ENCODE measurements around the gene TNFRSF19.

Gene TNFRSF19

DNA sequence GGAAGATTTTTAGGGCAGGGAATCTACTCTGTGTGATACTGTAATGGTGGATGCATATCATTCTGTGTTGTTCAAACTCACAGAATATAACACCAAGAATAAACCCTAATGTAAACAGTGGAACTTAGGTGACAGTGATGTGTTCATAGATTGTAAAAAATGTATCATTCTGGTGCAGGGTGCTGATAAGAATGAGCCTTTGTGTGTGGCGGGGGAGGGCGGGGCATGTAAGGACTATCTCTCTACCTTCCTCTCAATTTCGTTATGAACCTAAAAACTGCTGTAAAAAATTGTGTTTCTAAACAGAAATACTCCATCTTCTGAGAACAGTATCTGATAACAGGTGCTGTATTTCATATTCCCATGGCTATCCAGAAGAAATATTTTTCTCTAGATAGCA, 35.6 kb downstream of the TNFRSF19 start:
- no peak for DNase-seq (ENCODE audit: low read depth)

DNA sequence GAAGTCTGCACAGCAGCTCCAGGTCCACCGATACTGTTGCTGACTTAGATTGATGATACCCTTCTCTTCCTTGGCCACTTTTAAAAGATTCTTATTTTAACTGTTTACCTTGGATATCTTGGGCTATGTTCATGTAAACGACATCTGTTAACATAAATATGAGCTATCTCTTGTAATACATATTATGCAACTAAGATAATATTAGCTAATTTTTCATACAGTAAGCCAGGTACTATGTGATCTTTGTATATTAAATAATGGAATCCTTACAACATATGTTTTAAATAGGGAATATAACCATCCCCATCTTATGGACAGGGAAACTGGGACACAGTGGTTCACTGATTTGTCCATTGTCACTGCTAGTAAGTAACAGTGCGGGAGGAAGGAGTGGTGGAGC, 37.9 kb downstream of the TNFRSF19 start:
- no peak for DNase-seq (ENCODE audit: low read depth)

DNA sequence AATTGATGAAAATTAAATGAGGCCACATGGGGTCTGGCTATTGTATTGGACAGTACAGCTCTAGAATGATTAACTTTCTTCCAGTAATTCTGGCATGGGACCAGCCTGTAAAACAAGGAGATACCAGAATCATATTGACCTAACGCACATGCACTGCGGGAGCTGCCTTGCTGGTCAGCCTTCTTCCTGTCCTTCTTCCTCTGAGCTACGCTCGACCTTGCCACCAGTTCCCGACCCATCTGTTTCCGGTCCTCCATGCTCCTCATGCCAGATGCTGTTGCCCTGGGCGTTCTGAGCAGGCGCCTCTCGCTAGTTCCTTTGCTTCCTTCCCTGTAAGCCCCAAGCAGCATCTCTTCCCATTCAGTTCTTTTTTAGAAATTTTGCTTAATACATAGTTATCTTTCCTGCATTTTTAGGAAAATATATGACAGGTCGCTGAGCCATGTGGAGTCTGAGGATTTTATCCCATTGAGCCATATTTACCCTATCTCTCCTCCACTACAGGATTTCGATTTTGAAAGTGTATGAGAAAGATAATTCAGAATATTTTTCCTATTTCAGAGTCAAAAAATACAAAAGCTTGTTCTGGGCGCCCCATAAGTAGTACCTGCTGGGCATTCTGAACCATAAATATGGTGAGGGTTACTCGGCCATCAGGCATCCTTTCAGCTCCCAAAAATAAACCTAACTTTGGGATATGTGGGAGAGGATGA, 38.6 kb downstream of the TNFRSF19 start:
- DNase-seq (ENCODE audit: low read depth), result no peak

DNA sequence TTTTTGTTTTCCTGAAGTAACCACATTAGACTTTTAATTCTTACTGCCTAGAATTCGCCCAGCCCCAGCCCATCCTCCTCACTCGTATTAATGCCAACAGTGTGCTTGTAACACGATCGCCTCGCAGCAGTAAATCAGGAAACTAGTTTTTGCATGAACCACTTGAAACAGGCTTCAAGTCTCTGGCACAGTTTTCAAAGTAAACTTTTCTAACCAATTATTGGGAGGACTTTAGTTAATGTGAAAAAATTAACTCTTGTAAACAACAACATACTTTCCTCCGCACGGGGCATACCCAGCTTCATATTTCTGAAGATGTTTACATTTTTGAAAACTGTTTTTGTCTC, 39.2 kb downstream of the TNFRSF19 start:
- DNase-seq (ENCODE audit: low read depth), result no peak

DNA sequence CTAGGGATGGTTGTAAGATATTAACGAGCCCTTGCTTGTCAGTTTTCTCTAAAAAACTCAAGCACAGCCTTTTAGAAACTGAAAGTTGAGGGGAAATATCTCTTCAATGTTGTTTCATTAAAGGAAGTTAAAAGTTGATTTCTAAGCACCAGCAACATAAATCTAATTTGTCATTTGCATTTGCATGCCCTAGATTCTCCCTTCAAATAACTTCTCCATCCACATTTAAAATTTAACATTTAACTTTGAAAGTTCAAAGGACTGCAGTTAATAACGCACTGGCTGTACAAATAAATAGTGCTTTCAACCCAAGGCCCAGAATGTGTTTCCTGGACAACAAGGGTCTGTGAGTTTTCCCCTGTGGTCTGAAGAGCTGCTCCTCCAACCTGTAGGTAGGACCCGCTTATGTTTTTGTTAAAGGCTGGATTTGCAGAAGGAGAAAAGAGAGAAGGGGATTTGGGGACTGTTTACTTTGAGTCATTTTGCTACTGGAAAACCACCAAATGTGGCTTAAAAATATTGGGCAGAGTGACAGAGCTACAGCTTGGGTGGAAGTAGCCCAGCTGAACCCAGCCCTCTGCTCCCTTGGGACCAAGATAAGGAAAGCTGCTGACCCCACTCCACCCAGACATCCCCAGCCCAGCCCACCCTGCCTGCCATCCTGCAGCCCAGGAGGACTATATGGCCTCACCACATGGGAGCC, 39.8 kb downstream of the TNFRSF19 start:
- no peak for DNase-seq (ENCODE audit: low read depth)

DNA sequence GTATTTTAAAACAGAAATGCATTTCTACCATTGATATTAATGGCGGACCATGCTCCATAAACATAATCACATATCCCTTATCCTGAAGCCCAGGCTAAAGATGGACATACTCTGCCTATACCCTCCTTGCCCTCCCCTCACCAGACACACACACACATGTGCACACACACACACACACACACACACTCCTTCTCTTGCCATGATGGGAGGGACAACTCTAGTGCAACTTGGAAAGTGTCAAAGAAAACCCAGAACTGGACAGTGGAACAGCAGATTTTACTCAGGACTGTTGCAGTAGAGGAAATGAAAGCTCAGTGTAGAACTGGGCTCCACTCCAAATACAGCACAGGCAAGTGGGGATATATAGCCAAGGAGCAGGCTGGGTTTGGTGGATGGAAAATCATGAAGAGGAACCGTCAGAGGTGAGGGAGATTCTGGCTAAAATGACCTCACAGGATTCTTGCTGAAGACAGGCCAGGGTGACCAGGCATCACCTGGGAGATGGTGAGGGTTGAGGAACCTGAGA, 40.8 kb downstream of the TNFRSF19 start:
- DNase-seq (ENCODE audit: low read depth), result no peak

DNA sequence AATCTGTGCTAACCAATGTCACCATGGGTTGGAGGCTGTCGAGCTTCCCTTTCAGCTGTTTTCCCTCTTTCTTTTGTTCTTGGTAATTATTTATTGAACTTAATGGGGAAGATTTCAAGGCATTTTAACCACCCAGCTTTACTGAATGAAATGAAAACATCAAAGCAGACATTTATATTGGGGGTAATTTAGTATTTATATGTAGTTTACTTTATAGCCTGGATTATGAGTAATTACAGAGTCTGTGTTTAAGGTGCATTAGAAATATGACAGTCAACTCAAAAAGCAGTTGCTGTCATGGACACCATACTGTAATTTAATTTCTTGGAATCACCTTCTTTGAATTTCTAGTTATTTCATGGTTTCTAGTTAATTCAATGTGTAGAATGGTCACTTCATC, 42.0 kb downstream of the TNFRSF19 start:
- DNase-seq (ENCODE audit: low read depth), result no peak

DNA sequence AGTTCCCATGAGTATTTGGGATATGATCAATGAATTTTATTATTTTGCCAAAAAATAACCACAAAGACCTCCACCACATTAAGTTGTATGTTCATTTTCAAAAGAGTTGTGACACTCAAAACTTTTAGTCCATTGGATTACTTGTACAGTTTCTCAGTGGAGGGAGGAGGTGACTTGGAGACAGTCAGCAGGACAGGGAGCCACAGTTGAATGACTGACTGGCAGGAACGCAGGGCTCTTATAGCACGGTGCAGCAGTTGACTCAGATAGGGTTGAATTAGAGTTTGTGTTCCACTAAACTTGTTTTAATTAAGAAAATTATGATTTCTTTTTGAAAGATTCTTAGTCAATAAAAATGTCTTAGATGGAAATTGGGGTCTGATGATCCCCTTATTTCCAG, 42.5 kb downstream of the TNFRSF19 start:
- no peak for DNase-seq (ENCODE audit: low read depth)

DNA sequence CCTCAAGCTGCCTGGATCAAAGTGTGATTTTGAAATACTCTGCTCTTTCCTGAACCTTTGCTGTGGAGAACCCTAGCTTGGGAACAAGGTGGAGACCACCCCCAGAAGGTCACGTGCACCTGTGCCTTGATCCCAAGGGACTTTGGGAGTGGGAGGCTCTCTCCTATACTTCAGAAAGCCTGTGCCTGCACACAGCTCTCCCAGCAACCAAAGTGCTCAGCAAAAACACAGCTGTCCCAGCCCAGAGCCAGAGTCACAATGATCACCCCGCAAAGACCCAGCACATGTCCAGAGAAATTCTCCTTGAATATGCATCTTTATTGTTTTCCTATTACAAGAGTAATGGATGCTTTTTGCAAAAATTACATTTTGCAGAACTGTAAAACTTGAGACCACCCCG, 43.4 kb downstream of the TNFRSF19 start:
- no peak for DNase-seq (ENCODE audit: low read depth)

DNA sequence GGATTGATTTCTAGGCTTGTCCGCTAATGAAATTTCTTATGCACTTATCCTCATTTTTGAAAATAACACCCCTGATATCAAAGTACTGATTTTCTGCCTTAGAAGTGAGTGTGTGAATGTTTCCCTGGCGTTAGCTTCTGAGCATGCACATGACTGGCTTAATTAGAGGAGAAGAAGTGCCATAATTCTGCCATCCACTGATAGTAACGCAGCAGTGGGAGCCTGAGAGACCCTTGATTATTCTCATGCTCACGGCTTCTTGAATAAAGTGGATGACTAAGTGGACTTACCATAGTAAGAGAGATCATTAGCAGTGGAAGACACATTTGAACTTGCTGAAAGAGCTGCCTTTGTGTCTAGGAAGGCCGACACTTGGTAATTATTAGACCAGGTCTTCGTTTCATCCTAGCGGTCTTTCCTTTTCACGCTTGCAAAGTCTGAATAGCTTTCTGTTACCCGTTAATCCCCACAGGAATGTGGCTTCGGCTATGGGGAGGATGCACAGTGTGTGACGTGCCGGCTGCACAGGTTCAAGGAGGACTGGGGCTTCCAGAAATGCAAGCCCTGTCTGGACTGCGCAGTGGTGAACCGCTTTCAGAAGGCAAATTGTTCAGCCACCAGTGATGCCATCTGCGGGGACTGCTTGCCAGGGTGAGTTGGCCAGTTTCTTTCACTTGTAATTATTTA, 45.3 kb downstream of the TNFRSF19 start:
- DNase-seq (ENCODE audit: low read depth), result no peak

DNA sequence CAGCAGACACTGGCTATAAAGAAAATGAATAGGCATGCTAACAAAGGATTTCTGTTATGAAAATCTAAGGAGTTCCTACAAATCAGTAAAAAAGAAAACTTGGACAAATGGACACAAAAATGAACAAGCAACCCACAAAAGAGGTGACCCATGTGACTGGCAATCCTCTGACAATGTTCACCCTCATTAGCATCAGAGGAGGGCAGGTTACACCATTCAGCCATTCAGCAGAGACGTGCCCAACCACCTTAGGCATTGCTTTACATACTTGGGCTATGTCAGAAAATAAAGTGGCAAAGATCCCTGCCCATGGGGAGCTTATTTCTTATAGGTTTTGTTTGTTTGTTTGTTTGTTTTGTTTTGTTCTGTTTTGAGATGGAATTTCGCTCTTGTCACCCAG, 46.0 kb downstream of the TNFRSF19 start:
- no peak for DNase-seq (ENCODE audit: low read depth)

DNA sequence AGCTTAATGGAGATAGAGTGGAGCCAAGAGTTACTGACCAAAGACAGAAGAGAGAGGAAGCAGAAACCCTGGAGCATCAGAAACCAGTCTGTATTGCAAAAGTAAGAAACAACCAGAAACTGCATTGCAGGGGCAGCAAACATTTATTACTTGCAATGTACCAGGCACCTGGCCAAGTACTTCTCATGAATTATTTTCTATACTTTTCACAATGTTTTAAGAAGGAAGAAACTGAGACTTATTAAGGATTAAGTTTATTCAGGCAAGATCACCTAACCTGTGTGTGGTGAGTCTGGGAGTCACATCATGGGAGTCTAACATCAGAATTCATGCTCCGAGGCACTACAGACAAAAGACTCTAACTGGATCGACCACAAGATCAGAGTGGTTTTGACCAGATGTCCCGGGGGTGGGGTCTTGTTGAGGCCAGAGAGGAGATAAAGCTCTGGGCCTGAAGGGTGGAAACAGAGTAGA, 47.4 kb downstream of the TNFRSF19 start:
- DNase-seq (ENCODE audit: low read depth), result no peak

DNA sequence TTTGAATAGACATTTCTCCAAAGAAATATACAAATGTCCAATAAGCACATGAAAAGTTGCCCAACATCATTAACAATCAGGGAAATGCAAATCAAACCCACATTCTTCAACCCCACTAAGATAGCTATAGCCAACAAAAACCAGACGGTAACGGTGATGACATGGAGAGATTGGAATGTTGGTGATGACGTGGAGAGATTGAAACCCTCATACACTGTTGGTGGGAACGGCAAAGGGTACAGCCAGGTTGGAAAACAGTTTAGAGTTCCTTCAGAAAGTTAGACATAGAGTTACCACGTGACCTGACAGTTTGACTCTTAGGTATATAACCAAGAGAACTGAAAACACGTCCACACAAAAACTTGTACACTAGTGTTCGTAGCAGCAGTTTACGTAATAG, 48.1 kb downstream of the TNFRSF19 start:
- peak; percentile 68 for DNase-seq (ENCODE audit: low read depth)

DNA sequence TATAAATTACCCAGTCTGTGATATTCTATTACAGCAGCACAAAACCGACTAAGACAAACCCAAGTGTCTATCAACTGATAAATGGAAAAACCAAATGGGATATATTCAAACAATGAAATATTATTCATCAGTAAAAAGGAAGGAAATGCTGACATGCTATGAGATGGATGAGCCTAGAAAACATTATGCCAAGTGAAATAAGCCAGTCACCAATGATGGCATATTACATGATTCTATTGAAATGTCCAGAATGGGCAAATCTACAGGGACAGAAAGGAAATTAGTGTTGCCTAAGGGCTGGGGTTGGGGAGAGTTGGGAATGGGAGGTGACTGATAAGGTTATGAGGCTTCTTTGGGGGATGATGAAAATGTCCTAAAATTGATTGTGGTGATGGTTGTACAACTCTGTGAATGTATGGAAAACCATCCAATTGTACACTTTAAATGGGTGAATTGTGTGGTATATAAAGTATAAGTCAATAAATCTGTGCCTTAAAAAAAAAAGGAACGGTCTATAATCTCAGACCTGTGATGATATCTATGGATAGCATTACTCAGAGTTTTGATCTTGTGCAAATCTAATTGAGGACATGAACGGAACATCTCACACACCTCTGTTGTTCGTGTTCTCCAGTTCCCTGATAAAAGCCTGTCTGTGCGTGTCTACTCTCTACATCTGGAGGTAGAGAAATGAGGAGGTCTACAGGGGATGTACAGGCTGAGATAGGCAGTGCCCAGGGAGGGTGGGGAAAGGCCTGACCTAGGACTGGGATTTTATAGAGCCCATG, 49.0 kb downstream of the TNFRSF19 start:
- DNase-seq (ENCODE audit: low read depth), result no peak

DNA sequence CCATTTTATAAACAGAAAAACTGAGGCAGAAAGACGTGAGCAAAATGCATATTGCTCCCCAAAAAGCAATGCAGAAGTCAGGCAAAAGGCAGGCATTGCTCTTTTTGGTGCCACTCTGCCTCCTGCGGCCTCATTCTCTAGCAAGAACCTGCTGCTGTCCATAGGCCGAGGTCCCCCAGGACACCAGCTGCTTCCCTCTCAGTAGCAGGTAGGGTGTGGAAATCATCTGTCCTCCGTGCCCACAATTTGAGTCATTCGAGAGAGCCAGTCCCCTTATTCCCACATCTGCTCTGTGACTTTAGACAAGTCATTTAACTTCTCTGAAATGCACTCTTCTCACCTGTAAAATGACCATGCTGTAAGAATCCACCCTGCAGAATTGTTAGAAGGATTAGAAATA, 50.0 kb downstream of the TNFRSF19 start:
- DNase-seq (ENCODE audit: low read depth), result no peak

DNA sequence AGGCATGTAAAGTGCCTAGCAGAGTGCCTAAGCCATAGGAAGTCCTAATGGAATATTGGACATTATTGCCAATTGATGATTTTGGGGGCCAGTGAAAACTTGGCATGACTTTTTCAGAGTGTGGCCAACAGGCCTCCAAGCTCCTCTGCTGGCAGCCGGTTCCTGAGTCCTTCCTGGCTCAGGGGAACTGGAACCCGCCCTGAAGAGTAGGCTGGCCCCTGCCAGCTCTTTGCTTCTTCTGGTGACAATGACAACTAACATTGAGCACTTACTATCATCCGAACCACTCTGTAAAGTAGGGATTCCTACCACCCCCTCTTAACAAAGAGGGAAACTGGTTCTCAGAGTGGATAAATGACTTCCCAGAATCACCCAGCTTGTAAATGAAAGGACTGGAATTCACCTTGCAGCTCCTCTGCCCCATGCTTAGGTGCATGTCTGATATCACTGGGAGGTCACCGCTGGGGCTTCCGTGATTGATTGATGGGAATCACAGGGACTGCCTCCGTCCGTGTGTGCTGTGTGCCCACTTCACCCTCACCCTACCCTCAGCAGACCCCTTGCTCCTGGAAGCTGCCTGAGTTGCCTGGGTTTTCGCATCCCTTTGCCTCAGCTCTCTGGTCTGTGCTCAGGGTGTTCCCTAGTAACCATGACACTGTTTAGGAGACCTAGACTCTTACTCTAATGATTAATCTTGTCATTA, 50.6 kb downstream of the TNFRSF19 start:
- DNase-seq (ENCODE audit: low read depth), result no peak

DNA sequence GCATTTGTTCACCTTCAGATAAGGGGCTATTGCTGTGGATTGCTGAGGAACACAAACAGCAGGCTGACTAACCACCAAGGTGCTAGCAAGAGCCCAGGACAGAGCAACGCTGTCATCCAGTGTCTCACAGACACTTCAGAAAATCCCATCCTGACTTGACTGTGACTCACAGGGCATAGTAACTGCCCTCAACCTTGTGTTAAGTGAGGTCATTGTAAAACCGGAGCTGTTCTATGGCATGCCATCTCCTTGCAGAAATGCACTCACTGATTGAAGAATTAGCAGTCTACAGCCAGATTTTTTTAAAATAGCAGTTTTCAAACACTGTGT, 51.1 kb downstream of the TNFRSF19 start:
- no peak for DNase-seq (ENCODE audit: low read depth)

DNA sequence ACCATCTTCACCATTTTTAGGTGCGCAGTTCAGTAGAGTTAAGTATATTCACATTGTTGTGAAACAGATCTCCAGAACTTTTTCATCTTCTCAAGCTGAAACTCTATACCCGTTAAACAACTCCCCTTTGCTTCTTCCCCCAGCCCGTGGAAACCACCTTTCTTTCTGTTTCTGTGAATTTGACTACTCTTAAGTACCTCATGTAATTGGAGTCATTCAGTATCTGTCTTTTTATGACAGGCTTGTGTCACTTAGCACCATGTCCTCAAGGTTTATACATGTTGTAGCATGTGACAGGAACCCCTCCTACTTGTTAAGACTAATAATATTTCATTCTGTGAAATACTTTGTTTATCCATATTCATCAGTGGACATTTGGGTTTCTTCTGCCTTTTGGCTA, 52.8 kb downstream of the TNFRSF19 start:
- no peak for DNase-seq (ENCODE audit: low read depth)

DNA sequence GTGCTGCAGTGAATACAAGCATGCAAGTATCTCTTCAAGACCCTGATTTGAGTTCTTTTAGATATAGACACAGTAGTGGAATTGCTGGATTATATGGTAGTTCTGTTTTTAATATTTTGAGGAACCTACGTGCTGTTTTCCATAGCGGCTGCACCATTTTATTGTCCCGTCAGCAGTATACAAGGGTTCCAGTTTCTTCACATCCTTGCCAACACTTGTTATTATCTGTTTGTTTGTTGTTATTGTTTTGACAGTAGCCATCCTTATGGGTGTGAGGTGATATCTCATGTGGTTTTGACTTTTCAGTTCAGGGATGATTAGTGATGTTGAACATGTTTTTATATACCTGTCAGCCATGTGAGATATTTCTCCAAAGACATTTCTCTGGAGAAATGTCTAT, 53.2 kb downstream of the TNFRSF19 start:
- no peak for DNase-seq (ENCODE audit: low read depth)

DNA sequence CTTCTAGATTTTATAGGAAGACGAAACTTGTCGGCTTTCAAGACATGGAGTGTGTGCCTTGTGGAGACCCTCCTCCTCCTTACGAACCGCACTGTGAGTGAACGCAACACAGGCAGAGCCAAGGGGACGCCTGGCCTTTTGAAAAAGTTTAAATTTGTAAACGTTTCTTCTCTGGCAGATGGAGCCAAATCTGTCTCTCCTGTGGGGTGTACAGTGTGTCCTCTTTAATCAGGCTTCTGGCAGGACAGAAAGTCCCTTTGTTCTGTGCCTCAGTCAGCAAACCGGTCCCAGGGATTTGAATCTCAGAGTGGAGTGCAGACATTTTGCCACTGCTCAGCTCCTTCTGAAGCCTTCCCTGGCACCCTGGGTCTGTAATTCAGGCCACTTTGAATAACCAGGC, 56.5 kb downstream of the TNFRSF19 start:
- no peak for DNase-seq (ENCODE audit: low read depth)

DNA sequence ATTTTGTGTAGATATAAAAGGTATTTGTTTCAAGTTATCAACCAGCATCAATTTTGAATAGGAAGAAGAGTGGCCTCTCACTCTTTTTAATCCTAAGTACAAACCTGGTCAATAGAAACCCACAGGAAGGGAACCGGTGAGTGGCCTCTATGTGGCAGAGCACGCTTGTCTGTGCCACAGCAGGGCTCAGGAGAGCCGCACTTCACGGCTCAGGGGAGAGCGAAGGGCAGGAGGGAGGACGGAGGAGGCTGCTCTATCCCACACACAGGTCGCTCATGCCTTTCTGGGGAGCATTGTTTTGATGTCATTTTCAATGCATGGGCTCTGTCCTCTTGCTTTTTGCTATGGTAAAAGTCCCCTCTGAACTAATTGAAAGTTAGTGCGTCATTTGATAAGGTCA, 57.2 kb downstream of the TNFRSF19 start:
- no peak for DNase-seq (ENCODE audit: low read depth)

DNA sequence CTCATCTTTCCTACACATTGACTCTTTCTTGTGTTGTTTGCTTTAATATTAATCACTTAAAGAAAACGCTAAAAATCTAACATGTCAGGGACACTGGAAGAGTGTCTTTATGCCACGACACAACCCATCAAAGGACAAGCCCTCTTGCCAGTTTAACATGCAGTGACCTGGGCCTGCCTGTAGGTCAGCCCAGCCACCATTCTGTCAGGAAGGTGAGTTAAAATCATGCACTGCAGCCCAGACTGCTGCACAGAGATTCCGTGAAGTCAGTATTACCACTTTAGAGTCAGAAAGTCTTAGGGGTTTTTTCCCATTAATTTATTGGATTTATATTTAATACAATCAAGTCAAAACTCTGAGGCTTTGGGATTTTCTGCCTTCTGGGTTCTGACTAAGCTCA, 58.0 kb downstream of the TNFRSF19 start:
- DNase-seq (ENCODE audit: low read depth), result no peak
